IMR-90 (cell line): ENCODE measurements around the gene PCID2. TPM values are rescaled to one million over a fixed set of nuclear protein-coding genes. Genes with fewer than 3 reads are reported as not detected.

Experiments
- ATAC-seq: fragments of 200-7000 bp; cut with Tn5 transposase; 2 replicates; pipeline ENCODE4 v1.9.1; 2020; ENCODE audit warnings: low read depth, mild to moderate bottlenecking, moderate library complexity
- BruUV-seq: library from RNA; stranded (reverse); fragments of 400-500 nt; replicated peaks from 2 replicates; lab custom pipeline; 2021; lab: Mats Ljungman, UMichigan
- CTCF ChIA-PET: fragments of 300-600 bp; formaldehyde crosslinking; extraction: SDS; loops from one replicate; lab custom pipeline; 2021; ENCODE audit warnings: antibody characterized with exemption; lab: Yijun Ruan, JAX
- POLR2A ChIA-PET: fragments of 300-600 bp; sonication (Branson Sonifier 250); formaldehyde crosslinking; loops from one replicate; lab custom pipeline; 2022; ENCODE audit warnings: antibody characterized with exemption; ENCODE audit not compliant: unreplicated experiment; lab: Charles Lee
- DNase-seq: peaks from one replicate; pipeline ENCODE4 v3.0.0; 2013
- H2AFZ ChIP-seq: replicated peaks from 2 replicates; pipeline ENCODE3; 2013; ENCODE audit warnings: low read length, mild to moderate bottlenecking; ENCODE audit not compliant: poor library complexity
- H2AK5ac ChIP-seq: 2 replicates; pipeline ENCODE4 v1.6.1; 2013; ENCODE audit warnings: low read depth, low read length, inconsistent platforms
- H2AK9ac ChIP-seq: replicated peaks from 2 replicates; pipeline ENCODE3; 2013; ENCODE audit warnings: mild to moderate bottlenecking, low read depth, low read length, moderate library complexity; ENCODE audit not compliant: poor library complexity
- H2BK120ac ChIP-seq: 2 replicates; pipeline ENCODE4 v1.6.1; 2013; ENCODE audit warnings: low read depth, low read length, inconsistent platforms
- H2BK15ac ChIP-seq: 3 replicates; pipeline ENCODE4 v1.6.1; 2013; ENCODE audit warnings: low read depth, low read length, inconsistent platforms
- H2BK20ac ChIP-seq: 2 replicates; pipeline ENCODE4 v1.6.1; 2013; ENCODE audit warnings: low read depth, mild to moderate bottlenecking, inconsistent platforms, low read length, moderate library complexity
- H2BK5ac ChIP-seq: 2 replicates; pipeline ENCODE4 v1.6.1; 2013; ENCODE audit warnings: mild to moderate bottlenecking, low read depth, low read length, inconsistent platforms; ENCODE audit not compliant: poor library complexity, severe bottlenecking
- H3K14ac ChIP-seq: replicated peaks from 2 replicates; pipeline ENCODE4 v1.6.1; 2013; ENCODE audit warnings: low read depth, low read length, inconsistent platforms
- H3K18ac ChIP-seq: 2 replicates; pipeline ENCODE4 v1.6.1; 2013; ENCODE audit warnings: low read depth, low read length, control low read depth
- H3K23ac ChIP-seq: 2 replicates; pipeline ENCODE4 v1.6.1; 2013; ENCODE audit warnings: low read depth, low read length, inconsistent platforms
- H3K27ac ChIP-seq: 2 replicates; pipeline ENCODE4 v1.5.1; 2013; ENCODE audit warnings: mild to moderate bottlenecking, control low read depth, low read length; ENCODE audit not compliant: insufficient read depth
- H3K27me3 ChIP-seq: 2 replicates; pipeline ENCODE4 v1.6.1; 2013; ENCODE audit warnings: low read length; ENCODE audit not compliant: control insufficient read depth, insufficient read depth
- H3K36me3 ChIP-seq: 2 replicates; pipeline ENCODE4 v1.6.1; 2013; ENCODE audit warnings: low read length, mixed read lengths; ENCODE audit not compliant: control insufficient read depth, insufficient read depth
- H3K4ac ChIP-seq: 2 replicates; pipeline ENCODE4 v1.6.1; 2013; ENCODE audit warnings: low read depth, low read length, inconsistent platforms
- H3K4me1 ChIP-seq: 2 replicates; pipeline ENCODE4 v1.6.1; 2013; ENCODE audit warnings: low read length, mixed read lengths; ENCODE audit not compliant: control insufficient read depth, insufficient read depth
- H3K4me2 ChIP-seq: 2 replicates; pipeline ENCODE4 v1.6.1; 2013; ENCODE audit warnings: low read depth, mild to moderate bottlenecking, control low read depth, low read length, moderate library complexity
- H3K4me3 ChIP-seq: 2 replicates; pipeline ENCODE4 v1.5.1; 2013; ENCODE audit warnings: low read depth, mild to moderate bottlenecking, control low read depth, low read length, moderate library complexity; ENCODE audit not compliant: insufficient read depth
- H3K56ac ChIP-seq: 2 replicates; pipeline ENCODE4 v1.6.1; 2013; ENCODE audit warnings: low read length, inconsistent platforms; ENCODE audit not compliant: insufficient read depth; ENCODE audit errors: extremely low read depth
- H3K79me1 ChIP-seq, 2 experiments: 2 replicates each; pipeline ENCODE4 v1.6.1; 2013; ENCODE audit warnings: low read length in 2 of 2, inconsistent platforms in 1 of 2, low read depth in 1 of 2
- H3K9ac ChIP-seq: 2 replicates; pipeline ENCODE4 v1.6.1; 2013; ENCODE audit warnings: low read depth, low read length, control low read depth
- H3K9me1 ChIP-seq: 2 replicates; pipeline ENCODE4 v1.6.1; 2013; ENCODE audit warnings: low read length, inconsistent platforms; ENCODE audit not compliant: insufficient read depth
- H3K9me3 ChIP-seq: 2 replicates; pipeline ENCODE4 v1.6.1; 2013; ENCODE audit warnings: low read length; ENCODE audit not compliant: control insufficient read depth, insufficient read depth
- H4K20me1 ChIP-seq: 2 replicates; pipeline ENCODE4 v1.6.1; 2013; ENCODE audit warnings: low read length, inconsistent platforms; ENCODE audit not compliant: insufficient read depth
- H4K5ac ChIP-seq: 2 replicates; pipeline ENCODE4 v1.6.1; 2013; ENCODE audit warnings: mild to moderate bottlenecking, low read depth, low read length, control low read depth
- H4K8ac ChIP-seq, 2 experiments: 2 replicates each; pipeline ENCODE4 v1.6.1; 2013; ENCODE audit warnings: low read depth in 2 of 2, low read length in 2 of 2, control low read depth in 1 of 2, inconsistent platforms in 1 of 2
- H4K91ac ChIP-seq: 2 replicates; pipeline ENCODE4 v1.6.1; 2013; ENCODE audit warnings: low read depth, low read length, inconsistent platforms; ENCODE audit not compliant: insufficient read depth
- POLR2A ChIP-seq: IDR thresholded peaks from 2 replicates; pipeline ENCODE4 v1.6.1; 2012; ENCODE audit warnings: mild to moderate bottlenecking, low read depth, low read length
- WGBS, 2 experiments: methylation state at CpG; one replicate each; pipeline versions ENCODE4 v1.1.5 to v1.1.7; 2013; ENCODE audit warnings: missing lambda C conversion rate in 2 of 2; ENCODE audit not compliant: insufficient read length in 1 of 2; ENCODE audit errors: extremely low coverage in 2 of 2; 5-methylcytosine and 5-hydroxymethylcytosine counted together
- dilution Hi-C: fragments of 300-500 bp; cut with HindIII; formaldehyde crosslinking; loops from one replicate; pipeline ENCODE4 v1.14.3; 2018; ENCODE audit warnings: low sequenced_read_pairs; ENCODE audit not compliant: unreplicated experiment
- in situ Hi-C: fragments of 300-500 bp; cut with MboI; formaldehyde crosslinking; loops from 3 replicates; pipeline ENCODE4 v1.14.3; 2019; ENCODE audit warnings: low sequenced_read_pairs, inconsistent platforms, mixed read lengths
- intact Hi-C: fragments of 100-400 bp; cut with micrococcal nuclease; formaldehyde crosslinking; loops from 2 replicates; pipeline ENCODE4 v1.10.0; 2022
- polyA plus RNA-seq, 3 experiments: library from polyadenylated mRNA; depleted of rRNA; stranded (reverse); fragments of >200 nt; gene quantifications; 2 replicates each; pipeline ENCODE4 v1.2.3, GENCODE V29; 2012; ENCODE audit warnings: low replicate concordance in 1 of 3
- total RNA-seq: library from RNA; depleted of rRNA; stranded (reverse); fragments of >200 nt; gene quantifications from 2 replicates; pipeline ENCODE4 v1.2.3, GENCODE V29; 2012

Gene PCID2
- total and polyA plus RNA-seq, 2 of the 4 experiments (the other 2 are of a cell fraction), result 83.5 to 90.9 TPM

DNA sequence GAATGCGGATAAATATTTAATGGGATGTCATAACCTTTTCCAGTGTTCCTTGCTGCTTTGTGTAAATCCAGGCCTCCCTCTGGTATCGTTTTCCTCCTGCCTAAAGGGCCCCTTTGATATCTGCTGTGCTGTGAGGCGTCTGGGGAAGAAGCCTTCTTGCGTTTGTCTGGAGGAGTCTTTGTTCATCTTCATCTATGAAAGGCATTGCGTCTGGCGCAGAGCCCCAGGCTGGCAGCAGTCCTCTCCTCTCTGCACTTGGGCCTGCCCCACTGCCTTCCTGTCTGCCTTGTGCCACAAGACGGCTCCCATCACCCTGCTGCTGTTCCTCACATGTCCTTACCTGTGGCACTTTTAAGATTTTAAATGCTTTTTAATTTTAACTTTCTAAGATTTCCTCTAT, 40.3 kb downstream of the PCID2 start:
- H2BK15ac ChIP-seq, result no peak overlapping the region
- H3K27me3 ChIP-seq, result no peaks in the 10 kb centered on the region
- intact Hi-C loops (no loop called here), dilution Hi-C loops (no loop called here), in situ Hi-C loops (no loop called here)
- no peak overlapping the region for H2AK5ac ChIP-seq
- no peak overlapping the region for H2AFZ ChIP-seq
- no peak overlapping the region for H4K8ac ChIP-seq
- no peak overlapping the region for H3K4ac ChIP-seq
- no peak overlapping the region for H3K18ac ChIP-seq
- DNase-seq (no peak), ATAC-seq (no peak)
- H3K4me2 ChIP-seq, result no peak overlapping the region
- H2BK120ac ChIP-seq, result no peak overlapping the region
- no peak overlapping the region for H2BK20ac ChIP-seq
- H2BK5ac ChIP-seq, result no peak overlapping the region
- peaks cover 28% of the 10 kb centered on the region for H3K36me3 ChIP-seq
- no peak overlapping the region for H4K5ac ChIP-seq
- H4K20me1 ChIP-seq, result no peaks in the 10 kb centered on the region
- TF ChIP-seq POLR2A, result no peak
- no TSS peak for BruUV-seq
- H3K9me1 ChIP-seq, result peaks cover 11% of the 10 kb centered on the region
- H3K27ac ChIP-seq, result no peak overlapping the region
- H3K9me3 ChIP-seq, result 0 out of 2 replicates have a peak, but pooled peaks cover 2% of the 10 kb centered on the region
- peak overlapping the region; percentile 9 for H2AK9ac ChIP-seq
- H4K91ac ChIP-seq, result no peak overlapping the region
- peaks cover 14% of the 10 kb centered on the region for H3K4me1 ChIP-seq
- peaks cover 0 to 14% of the 10 kb centered on the region in 2 experiments; a peak in 2 of 4 replicates for H3K79me1 ChIP-seq
- ChIA-PET CTCF (no interaction called here), POLR2A (no interaction called here)
- no peak overlapping the region for H3K14ac ChIP-seq
- H3K56ac ChIP-seq, result no peak overlapping the region
- 77% methylated on average over 3 of the region's 7 CpGs; no CpG with 5 or more reads in 1 of the 2 experiments for WGBS, 2 experiments
- no peak overlapping the region for H3K9ac ChIP-seq
- H3K23ac ChIP-seq, result no peak overlapping the region
- no peak overlapping the region for H3K4me3 ChIP-seq
